Measurements from ENCODE around the gene TAS1R3.

Gene TAS1R3

DNA sequence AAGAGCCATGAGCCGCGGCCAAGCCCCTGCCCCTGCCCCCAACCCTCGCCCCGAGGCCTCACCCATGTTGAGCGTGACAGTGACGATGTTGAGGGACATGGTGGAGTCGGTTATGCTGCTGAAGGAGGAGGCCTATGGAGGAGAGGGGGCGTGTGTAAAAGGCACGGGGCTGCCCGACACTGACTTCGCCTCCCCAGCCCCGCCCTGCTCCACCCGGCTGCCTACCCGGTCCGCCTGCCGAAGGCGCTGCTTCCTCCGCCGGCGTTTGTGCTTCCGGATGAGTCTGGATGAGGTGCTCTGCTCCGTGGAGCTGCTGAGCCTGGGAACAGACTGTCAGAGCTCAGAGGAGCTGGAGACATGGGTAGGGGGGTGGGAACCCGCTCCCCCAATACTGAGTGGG is 9.1 kb downstream of the TAS1R3 start:
- ChIA-PET CTCF (no interaction called here), POLR2A (interaction anchor here (1.2 kb wide), 1 partner anchor 10 kb away, joined by 3 read pairs; no protein-coding TSS in a partner anchor)
- no peak for DNase-seq (ENCODE audit: low read depth, low spot score)
- TF ChIP-seq, protein P1, sequence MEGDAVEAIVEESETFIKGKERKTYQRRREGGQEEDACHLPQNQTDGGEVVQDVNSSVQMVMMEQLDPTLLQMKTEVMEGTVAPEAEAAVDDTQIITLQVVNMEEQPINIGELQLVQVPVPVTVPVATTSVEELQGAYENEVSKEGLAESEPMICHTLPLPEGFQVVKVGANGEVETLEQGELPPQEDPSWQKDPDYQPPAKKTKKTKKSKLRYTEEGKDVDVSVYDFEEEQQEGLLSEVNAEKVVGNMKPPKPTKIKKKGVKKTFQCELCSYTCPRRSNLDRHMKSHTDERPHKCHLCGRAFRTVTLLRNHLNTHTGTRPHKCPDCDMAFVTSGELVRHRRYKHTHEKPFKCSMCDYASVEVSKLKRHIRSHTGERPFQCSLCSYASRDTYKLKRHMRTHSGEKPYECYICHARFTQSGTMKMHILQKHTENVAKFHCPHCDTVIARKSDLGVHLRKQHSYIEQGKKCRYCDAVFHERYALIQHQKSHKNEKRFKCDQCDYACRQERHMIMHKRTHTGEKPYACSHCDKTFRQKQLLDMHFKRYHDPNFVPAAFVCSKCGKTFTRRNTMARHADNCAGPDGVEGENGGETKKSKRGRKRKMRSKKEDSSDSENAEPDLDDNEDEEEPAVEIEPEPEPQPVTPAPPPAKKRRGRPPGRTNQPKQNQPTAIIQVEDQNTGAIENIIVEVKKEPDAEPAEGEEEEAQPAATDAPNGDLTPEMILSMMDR (IDR thresholded peaks at IDR 0.05; ENCODE audit: insufficient read depth, low read length, missing control alignments): no peak
- H3K4me3 ChIP-seq (ENCODE audit: low read depth, low read length): no peak overlapping the region

DNA sequence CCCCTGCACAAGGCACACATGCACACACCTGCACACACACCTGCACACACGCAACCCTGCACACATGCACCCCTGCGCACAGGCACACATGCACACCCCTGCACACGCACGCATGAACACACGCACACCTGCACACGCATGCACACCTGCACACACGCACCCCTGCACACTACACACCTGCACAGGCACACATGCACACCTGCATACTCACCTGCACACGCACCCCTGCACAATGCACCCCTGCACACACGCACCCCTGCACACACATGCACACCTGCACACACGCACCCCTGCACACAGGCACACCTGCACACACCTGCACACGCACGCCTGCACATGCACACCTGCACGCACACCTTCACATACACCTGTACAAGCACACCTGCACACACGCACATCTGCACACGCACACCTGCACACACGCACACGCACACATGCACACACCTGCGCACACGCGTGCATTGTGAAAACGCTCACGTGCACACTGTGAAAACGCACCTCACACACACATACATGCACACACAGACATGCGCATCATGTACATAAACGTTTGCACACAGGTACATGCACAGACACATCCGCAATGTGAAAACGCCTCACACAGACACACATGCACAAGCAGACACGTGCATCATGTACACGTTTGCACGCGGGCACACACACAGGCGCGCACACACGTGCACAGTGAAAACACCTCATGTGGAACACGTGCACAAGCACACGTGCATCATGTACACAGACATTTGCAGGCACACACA is 9.9 kb downstream of the TAS1R3 start:
- H3K4me3 ChIP-seq (ENCODE audit: low read depth, low read length): no peak overlapping the region
- TF ChIP-seq, protein P1 (IDR thresholded peaks at IDR 0.05; ENCODE audit: insufficient read depth, low read length, missing control alignments): no peak
- no peak for DNase-seq (ENCODE audit: low read depth, low spot score)
- POLR2A ChIA-PET: no interaction called here
- CTCF ChIA-PET: interaction anchor here (0.9 to 8.3 kb wide), 2 partner anchors 11 to 31 kb away, joined by 3 to 138 read pairs; partner anchors contain the start of gene AURKAIP1

DNA sequence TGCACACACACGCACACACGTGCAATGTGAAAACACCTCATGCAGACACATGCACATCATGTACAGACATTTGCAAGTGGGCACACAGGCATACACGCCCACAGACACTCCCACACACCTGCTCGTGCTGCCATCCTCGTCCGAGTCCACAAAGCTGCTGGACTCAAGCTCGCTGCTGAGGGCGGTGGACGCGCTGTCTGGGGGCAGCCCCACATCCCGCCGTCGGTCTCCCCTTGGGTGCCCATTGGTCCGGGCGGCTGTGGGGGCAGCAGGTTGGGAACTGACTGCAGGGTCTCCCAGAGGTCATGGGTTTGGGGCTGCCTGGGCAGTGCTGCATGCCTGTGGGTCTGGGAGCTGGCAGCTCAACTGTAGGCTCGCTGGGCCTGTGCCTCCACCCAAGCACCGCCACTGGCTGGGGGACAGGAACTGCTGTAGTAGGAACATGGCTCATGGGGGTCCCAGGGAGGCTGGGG is 10.5 kb downstream of the TAS1R3 start:
- POLR2A ChIA-PET: no interaction called here
- H3K4me3 ChIP-seq (ENCODE audit: low read depth, low read length): no peak overlapping the region
- CTCF ChIA-PET: interaction anchor here (0.9 to 8.3 kb wide), 3 partner anchors 10 to 30 kb away, joined by 3 to 138 read pairs (median 3); partner anchors contain the start of gene AURKAIP1
- DNase-seq (ENCODE audit: low read depth, low spot score): no peak
- TF ChIP-seq, protein P1 (IDR thresholded peaks at IDR 0.05; ENCODE audit: insufficient read depth, low read length, missing control alignments): no peak

DNA sequence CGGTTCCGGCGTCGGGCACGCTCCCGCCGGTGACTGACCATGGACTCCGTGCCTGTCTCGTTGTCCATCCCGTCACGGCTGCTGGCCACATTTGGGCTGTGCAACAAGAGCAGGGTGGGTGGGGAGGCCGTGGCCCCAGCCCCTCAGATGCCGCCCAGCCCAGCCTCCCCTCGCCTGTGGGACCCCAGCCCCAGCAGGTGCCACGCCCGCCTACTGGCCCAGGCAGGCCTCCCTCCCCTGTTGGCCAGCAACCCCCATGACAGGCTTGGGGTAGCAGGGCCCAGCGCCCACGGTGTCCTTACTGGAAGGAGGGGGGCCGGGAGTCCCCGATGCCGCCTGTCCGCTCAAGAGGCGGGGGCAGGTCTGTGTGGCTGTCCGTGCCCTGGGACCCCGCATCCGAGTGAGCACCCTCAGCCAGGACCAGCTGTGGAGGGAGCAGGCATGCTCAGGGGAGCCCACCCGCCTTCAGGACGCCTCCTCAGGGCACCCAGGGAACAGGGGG is 11.0 kb downstream of the TAS1R3 start:
- POLR2A ChIA-PET: interaction anchor here (1.1 kb wide), 1 partner anchor 30 kb away, joined by 3 read pairs; no protein-coding TSS in a partner anchor
- H3K4me3 ChIP-seq (ENCODE audit: low read depth, low read length): no peak overlapping the region
- CTCF ChIA-PET: interaction anchor here (0.9 to 8.3 kb wide), 3 partner anchors 9 to 30 kb away, joined by 3 to 138 read pairs (median 3); partner anchors contain the start of gene AURKAIP1
- TF ChIP-seq, protein P1 (IDR thresholded peaks at IDR 0.05; ENCODE audit: insufficient read depth, low read length, missing control alignments): no peak
- no peak for DNase-seq (ENCODE audit: low read depth, low spot score)

DNA sequence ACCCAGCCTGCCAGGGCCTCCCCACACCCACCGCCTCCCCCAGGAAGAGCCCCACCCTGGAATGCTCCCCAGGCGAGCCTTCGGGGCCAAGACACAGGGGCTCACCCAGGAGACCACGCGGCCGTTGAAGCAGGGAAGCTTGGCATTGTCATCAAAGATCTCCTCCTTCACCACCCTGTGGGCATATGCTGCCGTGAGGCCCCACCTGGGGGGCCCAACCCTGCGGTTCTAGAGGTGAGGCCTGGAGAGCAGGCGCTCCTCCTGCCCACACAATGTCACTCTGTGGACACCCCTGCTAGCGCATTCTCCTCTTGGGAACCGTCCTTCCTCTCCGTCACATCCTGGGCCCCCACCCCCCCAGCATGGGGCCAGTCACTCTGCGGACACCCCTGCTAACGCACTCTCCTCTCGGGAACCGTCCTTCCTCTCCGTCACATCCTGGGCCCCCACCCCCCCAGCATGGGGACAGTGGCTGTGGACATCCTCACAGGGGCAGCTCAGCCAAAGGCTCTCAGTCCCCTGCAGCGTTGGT is 11.6 kb downstream of the TAS1R3 start:
- POLR2A ChIA-PET: interaction anchor here (1.0 to 1.1 kb wide), 2 partner anchors 9 to 29 kb away, joined by 3 read pairs; no protein-coding TSS in a partner anchor
- no peak for DNase-seq (ENCODE audit: low read depth, low spot score)
- TF ChIP-seq, protein P1 (IDR thresholded peaks at IDR 0.05; ENCODE audit: insufficient read depth, low read length, missing control alignments): no peak
- CTCF ChIA-PET: interaction anchor here (1.2 to 8.3 kb wide), 4 partner anchors 7 to 358 kb away, joined by 3 to 138 read pairs (median 4); partner anchors contain the start of gene AURKAIP1
- H3K4me3 ChIP-seq (ENCODE audit: low read depth, low read length): no peak overlapping the region

Measured in AG04449 (cell line).